Endothelial cell of umbilical vein (primary cell): ENCODE results near the gene OPRM1. TPM values are rescaled to one million over a fixed set of nuclear protein-coding genes. Genes with fewer than 3 reads are reported as not detected.

Experiments used
- BruUV-seq: library from RNA; stranded (reverse); fragments of 400-500 nt; replicated peaks from 2 replicates; lab custom pipeline; 2021; lab: Mats Ljungman, UMichigan
- CTCF ChIA-PET: fragments of 300-600, 350-600 bp; sonication (Branson Sonifier 250); formaldehyde crosslinking; loops from one replicate; lab custom pipeline; 2021; ENCODE audit warnings: antibody characterized with exemption, inconsistent platforms; lab: Charles Lee
- POLR2A ChIA-PET: fragments of 300-600, 350-600 bp; sonication (Branson Sonifier 250); formaldehyde crosslinking; loops from one replicate; lab custom pipeline; 2021; ENCODE audit warnings: antibody characterized with exemption, inconsistent platforms; lab: Charles Lee
- DNase-seq: peaks from one replicate; pipeline ENCODE4 v3.0.0-alpha.2; 2011; ENCODE audit warnings: low read depth, low spot score
- FAIRE-seq: peaks from 2 replicates; lab custom pipeline; 2011; peaks lifted over from hg19 to GRCh38; lab: Jason Lieb, UNC
- H2AFZ ChIP-seq: 2 replicates; pipeline ENCODE4 v1.6.0; 2012; ENCODE audit warnings: low read depth, low read length, control low read depth, inconsistent platforms
- H3K27ac ChIP-seq: 2 replicates; pipeline ENCODE4 v1.5.1; 2011; ENCODE audit warnings: low read depth, mild to moderate bottlenecking, control low read depth, low read length, moderate library complexity; ENCODE audit not compliant: insufficient read depth
- H3K27me3 ChIP-seq, 2 experiments: 2 replicates each; pipeline versions ENCODE4 v1.6.0 to v1.6.1; 2011; ENCODE audit warnings: low read length in 2 of 2, mixed read lengths in 1 of 2; ENCODE audit not compliant: control insufficient read depth in 2 of 2, insufficient read depth in 2 of 2
- H3K36me3 ChIP-seq, 2 experiments: 2 replicates in 1 of 2; 3 replicates in 1 of 2; pipeline ENCODE4 v1.5.1; 2011; ENCODE audit warnings: low read length in 2 of 2, mild to moderate bottlenecking in 1 of 2, moderate library complexity in 1 of 2; ENCODE audit not compliant: control insufficient read depth in 2 of 2, insufficient read depth in 2 of 2; ENCODE audit errors: extremely low read depth in 1 of 2
- H3K4me1 ChIP-seq: 3 replicates; pipeline ENCODE4 v1.5.1; 2011; ENCODE audit warnings: mild to moderate bottlenecking, low read length; ENCODE audit not compliant: control insufficient read depth, insufficient read depth; ENCODE audit errors: extremely low read depth
- H3K4me2 ChIP-seq: 2 replicates; pipeline ENCODE4 v1.6.1; 2011; ENCODE audit warnings: low read length, control low read depth, mixed read lengths; ENCODE audit not compliant: insufficient read depth
- H3K4me3 ChIP-seq, 3 experiments: fragments of 200-600 bp in 1 of 3; sonication (generic), shearing (Covaris generic) in 1 of 3; replicated peaks in 1 of 3; 2 replicates each; pipeline ENCODE4 v1.5.1; 2011 to 2016; ENCODE audit warnings: control low read depth in 3 of 3, low read length in 3 of 3, mild to moderate bottlenecking in 2 of 3, inconsistent platforms in 1 of 3, low read depth in 1 of 3, moderate library complexity in 1 of 3; ENCODE audit not compliant: insufficient read depth in 1 of 3
- H3K79me2 ChIP-seq: 2 replicates; pipeline ENCODE4 v1.6.0; 2012; ENCODE audit warnings: low read length, inconsistent platforms; ENCODE audit not compliant: control insufficient read depth, insufficient read depth
- H3K9ac ChIP-seq: replicated peaks from 2 replicates; pipeline ENCODE3; 2011; ENCODE audit warnings: low read length, control low read depth; ENCODE audit not compliant: insufficient read depth; ENCODE audit errors: extremely low read depth
- H3K9me1 ChIP-seq: replicated peaks from 3 replicates; pipeline ENCODE4 v1.6.0; 2011; ENCODE audit warnings: mild to moderate bottlenecking, low read length; ENCODE audit not compliant: control insufficient read depth, insufficient read depth; ENCODE audit errors: extremely low read depth
- H3K9me3 ChIP-seq: replicated peaks from 2 replicates; pipeline ENCODE4 v1.5.1; 2012; ENCODE audit warnings: low read length, inconsistent platforms; ENCODE audit not compliant: control insufficient read depth, insufficient read depth
- H4K20me1 ChIP-seq: replicated peaks from 2 replicates; pipeline ENCODE3; 2011; ENCODE audit warnings: mild to moderate bottlenecking, low read length; ENCODE audit not compliant: control insufficient read depth, insufficient read depth; ENCODE audit errors: extremely low read depth
- CTCF ChIP-seq, 2 donors: IDR thresholded peaks; 1 replicate in 1 of 2; 2 replicates in 1 of 2; pipeline ENCODE4 v1.5.1; 2011; ENCODE audit warnings: low read length in 2 of 2, mild to moderate bottlenecking in 2 of 2, moderate library complexity in 2 of 2, control low read depth in 1 of 2, inconsistent platforms in 1 of 2, low read depth in 1 of 2; ENCODE audit not compliant: insufficient read depth in 1 of 2; ENCODE audit errors: extremely low read depth in 1 of 2
- FOS ChIP-seq: IDR thresholded peaks from 2 replicates; pipeline ENCODE4 v1.6.1; 2011; ENCODE audit warnings: mild to moderate bottlenecking, low read length, moderate library complexity, borderline replicate concordance; ENCODE audit not compliant: insufficient read depth
- JUN ChIP-seq: IDR thresholded peaks from 2 replicates; pipeline ENCODE4 v1.6.1; 2011; ENCODE audit warnings: borderline replicate concordance, low read depth; ENCODE audit not compliant: insufficient read length, insufficient read depth
- MAX ChIP-seq: IDR thresholded peaks from 2 replicates; pipeline ENCODE4 v1.6.1; 2011; ENCODE audit not compliant: insufficient read depth, insufficient read length
- dilution Hi-C: fragments of 300-500 bp; cut with MboI; formaldehyde crosslinking; loops from one replicate; pipeline ENCODE4 v1.15.0; 2019; ENCODE audit warnings: low sequenced_read_pairs; ENCODE audit not compliant: extremely low pct_ligation_motif_present
- intact Hi-C: fragments of 100-400 bp; cut with micrococcal nuclease; formaldehyde crosslinking; loops from one replicate; pipeline ENCODE4 v1.10.0; 2022
- polyA plus RNA-seq, 4 experiments: library from polyadenylated mRNA; depleted of rRNA in 3 of 4; stranded (reverse) in 3 of 4; unstranded in 1 of 4; fragments of >200 nt; gene quantifications; 2 replicates each; pipeline versions ENCODE4 v1.2.1 to v1.2.3, GENCODE V29; 2011 to 2012; ENCODE audit warnings: missing spikeins in 1 of 4
- total RNA-seq: library from RNA; stranded (reverse); gene quantifications from 2 replicates; pipeline ENCODE4 v1.2.3, GENCODE V29; 2021

Gene OPRM1
- total and polyA plus RNA-seq, 2 donors (not counting 3 experiments of a cell fraction or from before 2014, with no cell fraction given): not detected

- Histone ChIP-seq H3K4me1 (no peaks in the 10 kb centered on the region), H3K27me3 (no peaks in the 10 kb centered on the region), H3K4me3 (no peak overlapping the region), H4K20me1 (no peaks in the 10 kb centered on the region), H3K9me3 (no peaks in the 10 kb centered on the region), H2AFZ (no peak overlapping the region), H3K27ac (no peak overlapping the region), H3K9ac (no peak overlapping the region), H3K4me2 (no peak overlapping the region), H3K9me1 (no peaks in the 10 kb centered on the region), H3K36me3 (no peaks in the 10 kb centered on the region), H3K79me2 (no peaks in the 10 kb centered on the region)
- DNase-seq: no peak
- TF ChIP-seq JUN: no peak
- TF ChIP-seq FOS: no peak
- no peak for TF ChIP-seq CTCF (IDR thresholded peaks at IDR 0.05; ENCODE audit: extremely low read depth in 1 of 2, insufficient read depth in 1 of 2, low read depth in 1 of 2, low read length in 2 of 2)
- TF ChIP-seq MAX: no peak
- dilution Hi-C loops: no loop called here
- no peak for FAIRE-seq
- POLR2A ChIA-PET: no interaction called here
- intact Hi-C loops: no loop called here
- no TSS peak for BruUV-seq
- CTCF ChIA-PET: no interaction called here
These were observed 84.3 kb downstream of the OPRM1 start for GRCh38 chr6:154123155-154123956.
